Transverse colon (tissue), 4 donors: ENCODE measurements around the gene RAB35.

Experiments
- EP300 ChIP-seq: sonication (generic); formaldehyde crosslinking; IDR thresholded peaks from one replicate; pipeline ENCODE4 v1.6.1; 2017; ENCODE audit warnings: antibody characterized with exemption, low read depth
- POLR2A ChIP-seq: fragments of 450-650 bp; IDR thresholded peaks from one replicate; pipeline ENCODE4 v1.6.1; 2016; ENCODE audit warnings: antibody characterized with exemption, mild to moderate bottlenecking, moderate library complexity
- POLR2AphosphoS5 ChIP-seq, 3 donors: sonication (generic); formaldehyde crosslinking; IDR thresholded peaks; one replicate each; pipeline ENCODE4 v1.6.1; 2016; ENCODE audit warnings: antibody characterized with exemption in 3 of 3
- TF ChIP-seq, protein P1 (sequence below), 5 experiments: fragments of 200-600 bp in 3 of 5; fragments of 450-650 bp in 2 of 5; sonication (generic) in 3 of 5; IDR thresholded peaks; 1 replicate in 2 of 5; 2 replicates in 3 of 5; pipeline ENCODE4 v1.5.1; 2016 to 2017; ENCODE audit warnings: antibody characterized with exemption in 5 of 5, inconsistent platforms in 3 of 5, mild to moderate bottlenecking in 2 of 5, moderate library complexity in 1 of 5

DNA sequence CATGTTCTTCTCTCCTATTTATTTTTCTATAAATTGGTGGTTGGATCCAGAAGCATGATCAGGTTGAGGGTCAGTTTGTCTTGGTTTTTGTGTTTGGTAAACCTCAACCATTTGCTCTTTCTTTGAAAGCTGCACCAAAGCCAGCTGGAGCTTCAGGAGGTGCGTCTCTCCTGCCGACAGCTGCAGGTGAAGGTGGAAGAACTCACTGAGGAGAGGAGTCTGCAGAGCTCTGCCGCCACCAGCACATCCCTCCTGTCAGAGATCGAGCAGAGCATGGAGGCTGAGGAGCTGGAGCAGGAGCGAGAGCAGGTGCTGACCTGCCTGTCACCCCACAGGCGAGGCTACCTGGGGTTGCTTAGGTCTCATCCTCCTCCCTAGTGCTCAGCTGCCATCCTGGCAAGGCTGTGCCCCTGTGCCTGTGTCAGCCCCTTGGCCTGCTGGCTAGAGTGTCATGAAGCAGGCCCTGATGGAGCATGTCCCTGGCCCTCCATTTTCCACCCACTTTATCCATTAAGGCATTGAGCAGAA, 45.0 kb downstream of the RAB35 start:
- TF ChIP-seq EP300 (no peak), POLR2A (no peak), POLR2AphosphoS5 (IDR thresholded peaks at IDR 0.05) (no peak)
- TF ChIP-seq, protein P1, sequence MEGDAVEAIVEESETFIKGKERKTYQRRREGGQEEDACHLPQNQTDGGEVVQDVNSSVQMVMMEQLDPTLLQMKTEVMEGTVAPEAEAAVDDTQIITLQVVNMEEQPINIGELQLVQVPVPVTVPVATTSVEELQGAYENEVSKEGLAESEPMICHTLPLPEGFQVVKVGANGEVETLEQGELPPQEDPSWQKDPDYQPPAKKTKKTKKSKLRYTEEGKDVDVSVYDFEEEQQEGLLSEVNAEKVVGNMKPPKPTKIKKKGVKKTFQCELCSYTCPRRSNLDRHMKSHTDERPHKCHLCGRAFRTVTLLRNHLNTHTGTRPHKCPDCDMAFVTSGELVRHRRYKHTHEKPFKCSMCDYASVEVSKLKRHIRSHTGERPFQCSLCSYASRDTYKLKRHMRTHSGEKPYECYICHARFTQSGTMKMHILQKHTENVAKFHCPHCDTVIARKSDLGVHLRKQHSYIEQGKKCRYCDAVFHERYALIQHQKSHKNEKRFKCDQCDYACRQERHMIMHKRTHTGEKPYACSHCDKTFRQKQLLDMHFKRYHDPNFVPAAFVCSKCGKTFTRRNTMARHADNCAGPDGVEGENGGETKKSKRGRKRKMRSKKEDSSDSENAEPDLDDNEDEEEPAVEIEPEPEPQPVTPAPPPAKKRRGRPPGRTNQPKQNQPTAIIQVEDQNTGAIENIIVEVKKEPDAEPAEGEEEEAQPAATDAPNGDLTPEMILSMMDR (IDR thresholded peaks at IDR 0.05), result no peak
